T-cell (primary cell): ENCODE data around the gene MYO1A. TPM values are rescaled to one million over a fixed set of nuclear protein-coding genes. Genes with fewer than 3 reads are reported as not detected.

Source experiments
- ATAC-seq, 4 experiments: fragments of 200-7000 bp in 3 of 4; fragments of 150-1000 bp in 1 of 4; cut with Tn5 transposase; replicated peaks in 1 of 4; 1 replicate in 3 of 4; 2 replicates in 1 of 4; pipeline ENCODE4 v1.10.0; 2021; ENCODE audit warnings: moderate library complexity in 3 of 4, mild to moderate bottlenecking in 2 of 4, moderate number of reproducible peaks in 1 of 4
- CTCF ChIA-PET, 2 donors: fragments of 300-600 bp; sonication (Branson Sonifier 250); formaldehyde crosslinking; loops; one replicate each; lab custom pipeline; 2022; ENCODE audit warnings: antibody characterized with exemption in 2 of 2; lab: Charles Lee
- POLR2A ChIA-PET, 2 donors: fragments of 300-600 bp; sonication (Branson Sonifier 250); formaldehyde crosslinking; loops; one replicate each; lab custom pipeline; 2022; ENCODE audit warnings: antibody characterized with exemption in 2 of 2; lab: Charles Lee
- DNase-seq, 35 experiments: peaks; one replicate each; pipeline versions ENCODE4 v3.0.0 to v3.0.0-alpha.2; 2013 to 2023
- H3K27ac ChIP-seq: one replicate; pipeline ENCODE4 v1.5.1; 2013; ENCODE audit warnings: low read length
- H3K27me3 ChIP-seq, 2 experiments: replicated peaks in 1 of 2; 1 replicate in 1 of 2; 2 replicates in 1 of 2; pipeline versions ENCODE4 v1.6.1 to v1.7.0; 2013; ENCODE audit warnings: low read length in 1 of 2, mixed read lengths in 1 of 2; ENCODE audit not compliant: control insufficient read depth in 2 of 2, insufficient read depth in 2 of 2; ENCODE audit errors: extremely low read depth in 1 of 2
- H3K36me3 ChIP-seq, 2 donors: 1 replicate in 1 of 2; 2 replicates in 1 of 2; pipeline versions ENCODE4 v1.6.1 to v1.7.0; 2013; ENCODE audit warnings: low read length in 1 of 2; ENCODE audit not compliant: control insufficient read depth in 2 of 2, insufficient read depth in 1 of 2; ENCODE audit errors: extremely low read depth in 1 of 2
- H3K4me1 ChIP-seq, 2 experiments: 1 replicate in 1 of 2; 2 replicates in 1 of 2; pipeline versions ENCODE4 v1.6.1 to v1.7.0; 2013; ENCODE audit warnings: low read length in 2 of 2, mixed read lengths in 1 of 2; ENCODE audit not compliant: insufficient read depth in 2 of 2, control insufficient read depth in 1 of 2; ENCODE audit errors: extremely low read depth in 1 of 2
- H3K4me3 ChIP-seq, 2 donors: 1 replicate in 1 of 2; 2 replicates in 1 of 2; pipeline versions ENCODE4 v1.5.1 to v1.7.0; 2013; ENCODE audit warnings: mild to moderate bottlenecking in 2 of 2, low read length in 1 of 2, moderate library complexity in 1 of 2; ENCODE audit not compliant: control insufficient read depth in 1 of 2; ENCODE audit errors: extremely low read depth in 1 of 2
- H3K9me3 ChIP-seq: 2 replicates; pipeline ENCODE4 v1.7.0; 2013
- H3K27ac Mint-ChIP-seq, 2 donors: one replicate each; pipeline ENCODE4 v1.8.0; 2020 to 2021; ENCODE audit warnings: mild to moderate bottlenecking in 2 of 2, mixed read lengths in 2 of 2
- H3K27me3 Mint-ChIP-seq, 2 donors: one replicate each; pipeline ENCODE4 v1.8.0; 2021 to 2022; ENCODE audit warnings: mixed read lengths in 2 of 2
- H3K36me3 Mint-ChIP-seq: one replicate; pipeline ENCODE4 v1.8.0; 2021; ENCODE audit warnings: mixed read lengths
- H3K4me1 Mint-ChIP-seq, 3 donors: one replicate each; pipeline ENCODE4 v1.8.0; 2020 to 2022; ENCODE audit warnings: mixed read lengths in 3 of 3, mild to moderate bottlenecking in 1 of 3
- H3K4me3 Mint-ChIP-seq, 3 donors: one replicate each; pipeline ENCODE4 v1.8.0; 2020 to 2022; ENCODE audit warnings: mild to moderate bottlenecking in 3 of 3, mixed read lengths in 3 of 3, moderate library complexity in 3 of 3
- H3K9me3 Mint-ChIP-seq, 3 donors: one replicate each; pipeline ENCODE4 v1.8.0; 2020 to 2022; ENCODE audit warnings: mixed read lengths in 3 of 3
- WGBS: methylation state at CpG from one replicate; pipeline ENCODE4 v1.1.5; 2013; ENCODE audit warnings: missing lambda C conversion rate; ENCODE audit not compliant: insufficient coverage; 5-methylcytosine and 5-hydroxymethylcytosine counted together
- total RNA-seq, 35 experiments: library from RNA in 6 of 35; stranded (reverse) in 6 of 35; fragments of 120-200 nt in 1 of 35; gene quantifications; one replicate each; pipeline versions ENCODE4 v1.2.1 to v1.2.4 and lab custom pipeline; 2013 to 2026

MYO1A gene
- total RNA-seq, 5 donors from 2014 or later (not counting 1 experiment from before 2014, with no cell fraction given) = 0.54 to 2.2 (median 1.4) TPM

DNA sequence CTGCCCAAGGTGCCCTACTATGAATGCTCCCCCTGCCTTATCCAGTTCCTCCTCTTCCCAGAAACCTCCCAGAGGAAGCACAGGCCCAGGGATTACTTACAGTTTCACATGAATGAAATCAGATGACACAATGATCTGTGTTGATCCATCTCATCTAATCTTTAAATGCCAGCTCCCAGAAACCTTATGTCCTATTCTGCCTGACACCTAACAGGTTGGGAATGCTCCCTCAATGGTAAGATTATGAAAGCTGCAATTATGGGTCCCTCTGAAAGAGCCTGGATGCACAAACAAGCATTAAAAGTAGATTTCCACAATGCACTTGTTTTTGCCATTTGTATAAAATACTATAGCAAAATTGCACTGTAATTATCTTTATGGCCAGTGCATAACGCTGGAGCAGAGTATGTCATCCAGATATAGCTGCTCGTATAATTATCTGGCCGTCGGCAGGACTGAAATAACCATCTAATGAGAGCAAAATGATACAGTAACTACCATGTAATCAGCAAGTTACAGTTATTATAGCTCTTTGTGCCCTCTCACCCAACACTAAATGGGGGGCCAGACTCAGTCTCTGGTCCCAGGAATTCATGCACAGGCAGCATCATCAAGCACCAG lies 39.2 kb downstream of the MYO1A start:
- peak overlapping the region in 1 of 3 donors; percentile 67 for H3K4me3 Mint-ChIP-seq
- Histone ChIP-seq H3K27ac (peak overlapping the region; percentile 47), H3K9me3 (no peaks in the 10 kb centered on the region), H3K36me3 (no peaks in the 10 kb centered on the region), H3K27me3 (peaks cover 0 to 13% of the 10 kb centered on the region in 2 experiments), H3K4me3 (no peak overlapping the region), H3K4me1 (peaks cover 27 to 33% of the 10 kb centered on the region in 2 experiments)
- ATAC-seq = no peak
- peaks cover 39 to 83% (median 58%) of the 10 kb centered on the region in 3 donors for H3K4me1 Mint-ChIP-seq
- ChIA-PET POLR2A (no interaction called here), CTCF (interaction anchor here (0.6 to 2.3 kb wide), 9 partner anchors 9 to 242 kb away, joined by 3 to 10 read pairs (median 4); partner anchors contain the start of gene STAT6 (in 1 of the 2))
- H3K27me3 Mint-ChIP-seq = peaks cover 0 to 14% of the 10 kb centered on the region in 2 donors
- H3K9me3 Mint-ChIP-seq = no peaks in the 10 kb centered on the region
- peak overlapping the region; percentile 87 to 90 for H3K27ac Mint-ChIP-seq
- no peaks in the 10 kb centered on the region for H3K36me3 Mint-ChIP-seq
- DNase-seq = no peak
- WGBS = 100% methylated on average over 3 of the region's 4 CpGs

DNA sequence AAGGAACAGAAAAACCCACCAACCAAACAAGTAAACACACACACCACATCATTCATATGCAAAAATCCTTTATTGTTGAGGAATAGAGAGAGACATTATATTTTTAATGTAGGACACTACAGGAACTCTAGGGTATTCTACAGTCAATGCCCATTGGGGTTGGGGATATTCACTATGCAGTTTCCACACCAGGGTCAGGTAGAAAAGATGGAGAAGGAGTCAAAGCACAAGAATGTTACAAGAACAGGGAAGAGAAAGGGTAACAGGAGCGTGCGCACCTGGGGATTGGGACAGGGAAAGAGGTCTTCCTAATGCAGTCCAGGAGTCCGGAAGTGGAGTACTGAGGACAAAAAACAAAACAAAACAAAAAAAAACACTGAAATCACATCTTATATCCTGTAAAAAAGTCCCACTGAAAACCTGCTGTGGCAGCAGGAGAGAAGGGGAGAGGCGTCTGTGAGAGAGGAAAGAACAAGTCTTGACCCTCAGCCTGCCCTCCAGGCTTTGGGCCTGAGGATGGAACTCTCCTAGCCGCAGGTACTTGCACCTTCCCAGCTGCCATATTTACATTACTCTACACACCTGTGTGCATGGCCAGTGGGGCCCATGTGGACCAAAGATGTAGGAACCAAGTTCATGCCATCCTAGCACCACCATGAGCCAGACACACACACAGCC lies 39.8 kb downstream of the MYO1A start:
- Histone ChIP-seq H3K27me3 (peaks cover 0 to 10% of the 10 kb centered on the region in 2 experiments), H3K4me1 (peaks cover 33 to 39% of the 10 kb centered on the region in 2 experiments), H3K9me3 (no peaks in the 10 kb centered on the region), H3K4me3 (no peak overlapping the region), H3K27ac (no peak overlapping the region), H3K36me3 (no peaks in the 10 kb centered on the region)
- WGBS = 83% methylated on average over 1 of the region's 5 CpGs
- POLR2A ChIA-PET = no interaction called here
- peak overlapping the region; percentile 4 to 51 for H3K27ac Mint-ChIP-seq
- peaks cover 45 to 83% (median 65%) of the 10 kb centered on the region in 3 donors for H3K4me1 Mint-ChIP-seq
- H3K9me3 Mint-ChIP-seq = no peaks in the 10 kb centered on the region
- no peak overlapping the region for H3K4me3 Mint-ChIP-seq
- peaks cover 0 to 10% of the 10 kb centered on the region in 2 donors for H3K27me3 Mint-ChIP-seq
- no peak for DNase-seq
- CTCF ChIA-PET = interaction anchor here (0.6 to 2.3 kb wide), 5 partner anchors 17 to 102 kb away, joined by 3 to 10 read pairs (median 4); partner anchors contain the start of gene STAT6 (in 1 of the 2)
- no peaks in the 10 kb centered on the region for H3K36me3 Mint-ChIP-seq
- no peak for ATAC-seq

DNA sequence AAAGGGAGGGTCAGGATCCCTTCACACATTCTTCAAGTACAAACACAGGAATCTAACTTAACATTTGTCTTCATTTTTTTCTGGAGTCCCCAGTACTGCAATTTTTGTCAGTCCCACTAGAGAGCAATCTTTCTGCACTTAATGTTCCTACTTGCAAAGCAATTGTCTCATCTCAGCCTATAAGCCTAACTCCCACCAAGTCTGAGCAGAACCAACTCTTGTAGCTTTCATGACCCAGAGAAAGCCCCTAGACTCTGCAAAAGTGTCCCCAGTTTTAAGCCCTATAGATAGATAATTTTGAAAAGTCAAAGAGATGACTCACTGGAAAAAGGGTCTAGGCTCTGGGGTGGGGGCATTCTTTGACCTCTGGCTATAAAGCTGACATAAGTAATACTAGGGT lies 41.8 kb downstream of the MYO1A start:
- H3K4me3 Mint-ChIP-seq = peak overlapping the region; percentile 55 to 88 (median 62)
- peaks cover 13 to 15% of the 10 kb centered on the region in 2 donors for H3K36me3 ChIP-seq
- H3K9me3 ChIP-seq = no peaks in the 10 kb centered on the region
- H3K36me3 Mint-ChIP-seq = peaks cover 12% of the 10 kb centered on the region
- ATAC-seq = peak; percentile 21 to 48 (median 28)
- CTCF ChIA-PET = interaction anchor here (0.5 to 5.7 kb wide), 10 partner anchors 10 to 108 kb away, joined by 3 to 42 read pairs (median 5); partner anchors contain the start of gene STAT6 (in 1 of the 2)
- peaks cover 36 to 48% of the 10 kb centered on the region in 2 experiments for H3K4me1 ChIP-seq
- DNase-seq = peak in 7 of 35 experiments; percentile 11 to 73 (median 25)
- H3K27me3 Mint-ChIP-seq = no peaks in the 10 kb centered on the region
- H3K4me1 Mint-ChIP-seq = peaks cover 60 to 86% (median 74%) of the 10 kb centered on the region in 3 donors
- POLR2A ChIA-PET = no interaction called here
- peaks cover 0 to 3% of the 10 kb centered on the region in 2 experiments for H3K27me3 ChIP-seq
- no peak overlapping the region for H3K4me3 ChIP-seq
- H3K27ac Mint-ChIP-seq = peak overlapping the region; percentile 95 to 96
- H3K9me3 Mint-ChIP-seq = no peaks in the 10 kb centered on the region
- no peak overlapping the region for H3K27ac ChIP-seq

DNA sequence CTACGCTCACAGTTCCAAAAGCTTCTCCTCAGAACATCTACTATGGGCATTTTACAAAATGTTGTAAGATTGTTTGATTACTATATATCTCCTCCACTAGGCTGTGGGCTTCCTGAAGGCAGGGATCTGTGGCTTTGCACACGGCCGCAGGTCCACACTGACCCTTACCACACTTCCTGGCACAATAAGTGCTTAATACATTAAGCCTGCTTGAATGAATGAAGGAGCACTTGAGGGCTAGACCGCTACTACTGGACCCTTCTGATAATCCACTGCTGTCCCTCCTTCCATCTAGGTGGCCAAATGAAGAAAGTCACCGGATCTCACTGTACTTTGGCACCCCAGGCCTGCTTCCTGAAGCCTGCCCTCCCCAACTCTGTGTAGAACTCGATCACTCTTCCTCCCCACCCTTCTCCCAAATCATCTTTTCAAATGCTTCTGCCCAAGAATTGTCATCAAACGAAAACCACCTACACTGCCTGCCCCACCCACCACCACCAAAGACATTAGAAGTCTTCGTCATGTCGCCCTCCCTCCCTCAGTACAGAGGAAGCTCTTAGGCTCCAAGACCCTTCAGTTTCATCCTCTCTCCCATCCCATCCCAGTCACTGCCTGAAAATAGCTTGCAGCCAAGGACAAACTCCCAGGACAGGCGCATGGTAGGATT lies 43.0 kb downstream of the MYO1A start:
- H3K4me3 ChIP-seq = peak overlapping the region; percentile 22 to 35

DNA sequence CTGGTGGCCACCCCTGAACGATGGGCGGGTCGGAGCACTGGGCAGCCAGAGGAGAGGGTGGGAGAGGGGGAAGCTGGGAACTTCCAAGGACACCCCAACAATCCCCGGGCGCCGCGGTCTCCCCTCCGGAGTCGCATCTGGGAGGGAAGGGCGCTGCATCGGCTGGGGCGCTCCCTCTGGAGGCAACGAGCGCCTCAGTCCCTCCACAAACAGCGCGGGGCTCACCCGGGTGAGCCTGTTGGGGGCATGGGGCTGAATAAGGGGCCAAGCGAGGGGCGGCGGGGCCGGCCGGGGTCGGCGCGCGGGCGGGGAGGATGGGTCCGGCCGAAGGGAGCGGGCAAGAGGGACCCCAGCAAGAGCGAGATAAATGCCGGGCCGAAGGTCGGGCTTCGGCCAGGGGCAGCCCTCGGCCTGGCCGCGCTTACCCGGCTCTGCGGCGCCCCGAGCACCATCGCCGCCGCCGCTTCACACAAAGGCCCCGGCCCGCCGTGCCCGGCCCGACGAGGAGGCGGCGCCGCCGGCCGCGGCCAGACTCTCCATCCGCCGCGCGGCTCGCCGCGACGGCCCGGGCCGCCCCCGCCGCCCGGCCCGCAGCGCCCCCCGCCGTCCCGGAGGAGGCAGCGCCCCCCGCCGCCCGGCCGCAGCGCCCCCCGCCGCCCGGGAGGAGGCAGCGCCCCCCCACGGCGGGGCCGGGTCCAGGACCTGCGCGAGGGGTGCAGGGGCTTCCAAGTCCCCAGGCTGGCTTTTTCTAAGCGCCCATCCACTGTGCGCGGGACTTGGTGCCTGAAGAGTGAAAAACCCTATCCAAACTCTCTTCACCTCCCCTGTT lies 43.7 kb downstream of the MYO1A start, which contains the start of gene ZBTB39:
Gene ZBTB39 (minus strand): TSS at position 567 of the 829 bp plus-strand sequence. CDS start 1,629 bp downstream, outside the sequence.
- H3K4me3 ChIP-seq = peak within 1 kb of the TSS; percentile 60 to 70
- peaks cover 24 to 35% of the 10 kb centered on the region in 2 donors for H3K36me3 ChIP-seq
- Mint-ChIP-seq H3K4me1 (peaks cover 63 to 86% (median 76%) of the 10 kb centered on the region in 3 donors), H3K36me3 (peaks cover 25% of the 10 kb centered on the region), H3K27me3 (no peaks in the 10 kb centered on the region), H3K27ac (peak within 1 kb of the TSS; percentile 95 to 96), H3K4me3 (peak within 1 kb of the TSS; percentile 92 to 95 (median 93)), H3K9me3 (no peaks in the 10 kb centered on the region)
- DNase-seq (peak; percentile 16 to 85 (median 58)), ATAC-seq (peak; percentile 81 to 89 (median 88))
- peaks cover 33 to 48% of the 10 kb centered on the region in 2 experiments for H3K4me1 ChIP-seq
- ChIA-PET POLR2A (no interaction called here), CTCF (interaction anchor here (0.6 to 5.7 kb wide), 9 partner anchors 18 to 415 kb away, joined by 3 to 42 read pairs (median 7); partner anchors contain the start of genes NEMP1 (in 1 of the 2) and STAT6 (in 1 of the 2))
- no peaks in the 10 kb centered on the region for H3K9me3 ChIP-seq
- WGBS = under 1% methylated on average over 65 of the region's 94 CpGs
- peak within 1 kb of the TSS; percentile 60 for H3K27ac ChIP-seq
- no peaks in the 10 kb centered on the region for H3K27me3 ChIP-seq

More for the DNA sequence above, 43.0 kb downstream of the MYO1A start:
- POLR2A ChIA-PET = no interaction called here
- H3K27ac Mint-ChIP-seq = peak overlapping the region; percentile 95 to 96
- CTCF ChIA-PET = interaction anchor here (0.6 to 5.7 kb wide), 10 partner anchors 46 to 415 kb away, joined by 3 to 42 read pairs (median 6); partner anchors contain the start of genes NEMP1 (in 1 of the 2) and STAT6 (in 1 of the 2)
- H3K4me3 Mint-ChIP-seq = peak overlapping the region; percentile 80 to 90 (median 88)
- DNase-seq (peak in 4 of 35 experiments; percentile 18 to 38 (median 23)), ATAC-seq (peak in 2 of 4 experiments; percentile 2 to 26)
- no peaks in the 10 kb centered on the region for H3K9me3 Mint-ChIP-seq
- no peaks in the 10 kb centered on the region for H3K27me3 Mint-ChIP-seq
- WGBS = 40% methylated on average over 6 of the region's 10 CpGs
- H3K36me3 Mint-ChIP-seq = peaks cover 21% of the 10 kb centered on the region
- H3K4me1 ChIP-seq = peaks cover 36 to 48% of the 10 kb centered on the region in 2 experiments
- peaks cover 24 to 27% of the 10 kb centered on the region in 2 donors for H3K36me3 ChIP-seq
- H3K9me3 ChIP-seq = no peaks in the 10 kb centered on the region
- H3K4me1 Mint-ChIP-seq = peaks cover 64 to 87% (median 76%) of the 10 kb centered on the region in 3 donors
- H3K27me3 ChIP-seq = no peaks in the 10 kb centered on the region
- peak overlapping the region; percentile 60 for H3K27ac ChIP-seq
